Peyer's patch (tissue), 4 donors: Measurements from ENCODE around the gene SPEM1.

Experiments used
- CTCF ChIP-seq, 6 experiments: fragments of 450-650 bp in 4 of 6; fragments of 200-600 bp in 2 of 6; sonication (generic) in 1 of 6; IDR thresholded peaks; one replicate each; pipeline ENCODE4 v1.5.1; 2017 to 2019; ENCODE audit warnings: antibody characterized with exemption in 6 of 6, mild to moderate bottlenecking in 3 of 6, moderate library complexity in 1 of 6
- POLR2A ChIP-seq, 2 donors: fragments of 450-650 bp; IDR thresholded peaks; one replicate each; pipeline ENCODE4 v1.5.1; 2017; ENCODE audit warnings: antibody characterized with exemption in 2 of 2, mild to moderate bottlenecking in 2 of 2, moderate library complexity in 2 of 2

- TF ChIP-seq CTCF (IDR thresholded peaks at IDR 0.05) (no peak), POLR2A (IDR thresholded peaks at IDR 0.05) (no peak)
Measured at GRCh38 chr17:7384489-7385081, 35.5 kb upstream of the SPEM1 start.
